Right atrium auricular region (tissue), 2 donors: ENCODE measurements around the gene GLO1. TPM values are rescaled to one million over a fixed set of nuclear protein-coding genes. Genes with fewer than 3 reads are reported as not detected.

Experiments
- DNase-seq: peaks from one replicate; pipeline ENCODE4 v3.0.0-alpha.2; 2019; ENCODE audit warnings: low spot score
- H3K27ac ChIP-seq, 2 donors: fragments of 200-600 bp; sonication (generic); 1 replicate in 1 of 2; 2 replicates in 1 of 2; pipeline ENCODE4 v1.5.1; 2016 to 2019
- H3K27me3 ChIP-seq, 2 donors: fragments of 200-600 bp; sonication (generic); one replicate each; pipeline versions ENCODE4 v1.5.1 to v1.6.0; 2017 to 2019
- H3K36me3 ChIP-seq: fragments of 200-600 bp; sonication (generic); one replicate; pipeline ENCODE4 v1.5.1; 2016
- H3K4me1 ChIP-seq, 2 donors: fragments of 200-600 bp; sonication (generic); one replicate each; pipeline versions ENCODE4 v1.5.1 to v1.6.0; 2017 to 2019
- H3K4me3 ChIP-seq, 2 donors: fragments of 200-600 bp; sonication (generic); 1 replicate in 1 of 2; 2 replicates in 1 of 2; pipeline ENCODE4 v1.5.1; 2017 to 2019; ENCODE audit warnings: mild to moderate bottlenecking in 1 of 2, moderate library complexity in 1 of 2
- H3K9me3 ChIP-seq, 2 donors: fragments of 200-600 bp; sonication (generic); one replicate each; pipeline ENCODE4 v1.5.1; 2019
- CTCF ChIP-seq, 2 donors: fragments of 200-600 bp; sonication (generic); IDR thresholded peaks; one replicate each; pipeline ENCODE4 v1.5.1; 2019; ENCODE audit warnings: antibody characterized with exemption in 2 of 2
- total RNA-seq, 2 donors: library from RNA; depleted of rRNA; stranded (reverse); fragments of >200 nt; gene quantifications; one replicate each; pipeline ENCODE4 v1.1.0, GENCODE V29; 2016

GLO1 gene
- total RNA-seq, 2 donors from 2014 or later = 95.6 to 137 TPM

GRCh38 chr6:38723783-38724182 is 20.8 kb upstream of the GLO1 start:
- H3K36me3 ChIP-seq = no peaks in the 10 kb centered on the region
- H3K27me3 ChIP-seq = no peaks in the 10 kb centered on the region
- no peak overlapping the region for H3K4me3 ChIP-seq
- H3K4me1 ChIP-seq = no peaks in the 10 kb centered on the region
- H3K27ac ChIP-seq = no peak overlapping the region
- DNase-seq = no peak
- no peaks in the 10 kb centered on the region for H3K9me3 ChIP-seq
- no peak for TF ChIP-seq CTCF (IDR thresholded peaks at IDR 0.05)

GRCh38 chr6:38722727-38723334 is 19.9 kb upstream of the GLO1 start:
- no peaks in the 10 kb centered on the region for H3K9me3 ChIP-seq
- H3K4me3 ChIP-seq = no peak overlapping the region
- no peaks in the 10 kb centered on the region for H3K36me3 ChIP-seq
- DNase-seq = no peak
- TF ChIP-seq CTCF (IDR thresholded peaks at IDR 0.05) = no peak
- no peaks in the 10 kb centered on the region for H3K27me3 ChIP-seq
- no peak overlapping the region for H3K27ac ChIP-seq
- H3K4me1 ChIP-seq = no peaks in the 10 kb centered on the region

GRCh38 chr6:38722038-38722437 is 19.1 kb upstream of the GLO1 start:
- DNase-seq = no peak
- Histone ChIP-seq H3K4me3 (no peak overlapping the region), H3K27ac (no peak overlapping the region), H3K36me3 (no peaks in the 10 kb centered on the region), H3K9me3 (no peaks in the 10 kb centered on the region), H3K27me3 (no peaks in the 10 kb centered on the region), H3K4me1 (no peaks in the 10 kb centered on the region)
- TF ChIP-seq CTCF (IDR thresholded peaks at IDR 0.05) = no peak

DNA sequence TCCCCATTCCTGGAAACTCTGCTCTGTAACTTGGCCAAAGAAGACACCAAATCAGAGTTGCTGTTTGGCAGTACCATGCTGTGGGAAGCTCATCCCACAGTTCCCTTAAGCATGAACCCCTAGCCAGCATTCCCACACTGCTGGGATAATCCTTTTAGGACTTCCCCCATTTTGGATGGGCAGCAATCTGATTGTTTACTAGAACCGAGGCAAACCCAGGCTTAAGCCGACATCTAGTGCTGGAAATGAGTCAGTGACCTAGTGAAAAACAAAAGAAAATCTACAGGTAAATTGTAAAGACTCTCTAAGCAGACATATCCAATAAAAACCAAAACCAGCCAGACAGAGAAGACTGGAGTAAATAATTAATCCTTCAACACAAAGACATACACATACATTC is 17.4 kb upstream of the GLO1 start:
- TF ChIP-seq CTCF (IDR thresholded peaks at IDR 0.05) = no peak
- peaks cover 0 to 5% of the 10 kb centered on the region in 2 donors for H3K27me3 ChIP-seq
- DNase-seq = no peak

DNA sequence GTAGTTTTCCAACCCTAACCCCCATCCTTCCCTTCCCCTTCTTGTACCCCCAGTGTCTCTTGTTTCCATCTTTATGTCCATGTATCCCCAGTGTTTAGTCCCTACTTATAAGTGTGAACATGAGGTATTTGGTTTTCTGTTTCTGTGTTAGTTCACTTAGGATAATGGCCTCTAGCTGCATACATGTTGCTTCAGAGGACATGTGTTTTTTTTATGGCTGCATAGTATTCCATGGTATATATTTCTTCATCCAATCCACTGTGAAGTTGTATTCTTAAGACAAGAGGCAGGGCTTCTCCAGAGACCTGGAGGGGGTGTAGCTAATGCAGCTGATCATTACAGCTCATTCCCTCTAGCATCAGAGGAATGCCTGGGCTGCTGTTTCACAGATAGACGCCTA is 16.4 kb upstream of the GLO1 start:
- Histone ChIP-seq H3K36me3 (no peaks in the 10 kb centered on the region), H3K27me3 (peaks cover 0 to 9% of the 10 kb centered on the region in 2 donors), H3K27ac (no peak overlapping the region), H3K4me1 (no peaks in the 10 kb centered on the region), H3K4me3 (no peak overlapping the region), H3K9me3 (no peaks in the 10 kb centered on the region)
- no peak for TF ChIP-seq CTCF (IDR thresholded peaks at IDR 0.05)
- DNase-seq = no peak

More for the DNA sequence above, 17.4 kb upstream of the GLO1 start:
- Histone ChIP-seq H3K4me3 (no peak overlapping the region), H3K36me3 (no peaks in the 10 kb centered on the region), H3K9me3 (no peaks in the 10 kb centered on the region), H3K4me1 (no peaks in the 10 kb centered on the region), H3K27ac (no peak overlapping the region)

DNA sequence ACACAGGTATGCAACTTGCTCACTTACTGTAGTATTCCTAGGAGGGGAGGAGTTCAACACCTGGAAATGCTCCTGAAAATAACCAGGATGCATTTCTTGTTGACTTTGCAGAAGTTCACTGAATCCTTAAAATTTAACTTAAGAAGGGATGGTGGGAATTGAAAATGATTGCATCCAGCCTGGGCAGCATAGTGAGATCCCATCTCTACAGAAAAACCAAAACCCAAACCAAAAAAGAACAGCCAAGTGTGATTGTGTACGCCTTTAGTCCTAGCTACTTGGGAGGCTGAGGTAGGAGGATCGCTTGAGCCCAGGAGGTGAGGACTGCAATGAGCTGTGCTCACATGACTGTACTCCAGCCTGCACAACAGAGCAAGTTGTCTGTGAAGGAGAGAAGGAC is 13.9 kb upstream of the GLO1 start:
- TF ChIP-seq CTCF (IDR thresholded peaks at IDR 0.05) = no peak
- H3K9me3 ChIP-seq = no peaks in the 10 kb centered on the region
- no peak overlapping the region for H3K27ac ChIP-seq
- no peak for DNase-seq
- peaks cover 0 to 9% of the 10 kb centered on the region in 2 donors for H3K27me3 ChIP-seq
- H3K4me3 ChIP-seq = no peak overlapping the region
- H3K4me1 ChIP-seq = no peaks in the 10 kb centered on the region
- no peaks in the 10 kb centered on the region for H3K36me3 ChIP-seq
